ENCODE results near the gene RAP1GAP2. TPM values are rescaled to one million over a fixed set of nuclear protein-coding genes. Genes with fewer than 3 reads are reported as not detected.
A peak's percentile ranks its signal among the peaks of the same experiment; 100 is the strongest.

RAP1GAP2 gene
- total RNA-seq, 6 donors from 2014 or later, result 6.3 to 19.4 (median 13.6) TPM

DNA sequence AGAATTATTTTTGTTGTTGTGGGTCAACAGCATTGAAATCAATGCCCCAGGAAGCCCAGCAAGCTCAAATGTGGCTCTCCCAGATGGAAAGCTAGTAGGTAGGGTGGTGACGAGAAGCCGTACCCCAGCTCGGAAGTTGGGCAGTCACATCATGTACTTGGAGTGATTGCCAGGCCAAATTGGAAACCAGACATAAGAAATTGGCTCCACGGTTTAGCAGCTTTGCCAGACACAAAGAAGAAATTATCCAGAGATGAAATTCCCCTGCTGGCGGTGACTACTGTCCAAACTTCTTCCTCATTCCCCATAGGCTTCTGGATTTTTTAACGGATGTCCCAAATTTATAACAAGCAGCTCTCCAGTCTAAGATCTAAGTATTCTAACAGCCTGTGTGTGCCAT is 171.3 kb downstream of the RAP1GAP2 start:
- no peaks in the 10 kb centered on the region for H3K27me3 ChIP-seq
- H3K4me3 ChIP-seq, result no peak overlapping the region
- no peak for DNase-seq
- H3K9me3 ChIP-seq, result no peaks in the 10 kb centered on the region
- no peaks in the 10 kb centered on the region for H3K36me3 ChIP-seq
- WGBS, 2 donors, result 82 to 89% methylated on average over 6 of the region's 6 CpGs
- TF ChIP-seq POLR2A (IDR thresholded peaks at IDR 0.05) (no peak), EP300 (IDR thresholded peaks at IDR 0.05) (no peak), CTCF (IDR thresholded peaks at IDR 0.05) (no peak), POLR2AphosphoS5 (IDR thresholded peaks at IDR 0.05) (no peak)
- H3K4me1 ChIP-seq, result no peaks in the 10 kb centered on the region
- ATAC-seq (ENCODE audit: low FRiP score in 2 of 2), result no peak
- no peak overlapping the region for H3K27ac ChIP-seq

GRCh38 chr17:2971851-2972250 is 175.6 kb downstream of the RAP1GAP2 start:
- H3K36me3 ChIP-seq, result no peaks in the 10 kb centered on the region
- no peaks in the 10 kb centered on the region for H3K9me3 ChIP-seq
- TF ChIP-seq CTCF (IDR thresholded peaks at IDR 0.05) (no peak), POLR2AphosphoS5 (IDR thresholded peaks at IDR 0.05) (no peak), EP300 (IDR thresholded peaks at IDR 0.05) (no peak), POLR2A (IDR thresholded peaks at IDR 0.05) (no peak)
- DNase-seq, result no peak
- H3K27me3 ChIP-seq, result no peaks in the 10 kb centered on the region
- no peak overlapping the region for H3K4me3 ChIP-seq
- 91% methylated on average over 2 of the region's 2 CpGs for WGBS, 2 donors
- no peaks in the 10 kb centered on the region for H3K4me1 ChIP-seq
- ATAC-seq (ENCODE audit: low FRiP score in 2 of 2), result no peak
- no peak overlapping the region for H3K27ac ChIP-seq

- Histone ChIP-seq H3K4me1 (no peaks in the 10 kb centered on the region), H3K4me3 (no peak overlapping the region), H3K27me3 (no peaks in the 10 kb centered on the region), H3K27ac (no peak overlapping the region), H3K9me3 (no peaks in the 10 kb centered on the region), H3K36me3 (no peaks in the 10 kb centered on the region)
- no peak for TF ChIP-seq CTCF (IDR thresholded peaks at IDR 0.05)
- no peak for TF ChIP-seq EP300 (IDR thresholded peaks at IDR 0.05)
- no peak for TF ChIP-seq POLR2A (IDR thresholded peaks at IDR 0.05)
- no peak for TF ChIP-seq POLR2AphosphoS5 (IDR thresholded peaks at IDR 0.05)
- DNase-seq (no peak), ATAC-seq (ENCODE audit: low FRiP score in 2 of 2) (no peak)
- WGBS, 2 donors, result 73 to 76% methylated on average over 4 of the region's 4 CpGs
These were observed 176.5 kb downstream of the RAP1GAP2 start for GRCh38 chr17:2972749-2973148.

- WGBS, 2 donors, result 90 to 95% methylated on average over 1 of the region's 1 CpG
- TF ChIP-seq EP300 (IDR thresholded peaks at IDR 0.05) (no peak), POLR2A (IDR thresholded peaks at IDR 0.05) (no peak), CTCF (IDR thresholded peaks at IDR 0.05) (no peak), POLR2AphosphoS5 (IDR thresholded peaks at IDR 0.05) (no peak)
- Histone ChIP-seq H3K36me3 (no peaks in the 10 kb centered on the region), H3K27ac (no peak overlapping the region), H3K9me3 (no peaks in the 10 kb centered on the region), H3K4me3 (no peak overlapping the region), H3K4me1 (no peaks in the 10 kb centered on the region), H3K27me3 (no peaks in the 10 kb centered on the region)
- DNase-seq (no peak), ATAC-seq (ENCODE audit: low FRiP score in 2 of 2) (no peak)
These were observed 178.1 kb downstream of the RAP1GAP2 start for GRCh38 chr17:2974347-2974746.

- DNase-seq (peak in 1 of 2 donors; percentile 26), ATAC-seq (ENCODE audit: low FRiP score in 2 of 2) (peak; percentile 59 to 72)
- Histone ChIP-seq H3K4me1 (no peaks in the 10 kb centered on the region), H3K4me3 (peak overlapping the region in 3 of 4 donors; percentile 28 to 47 (median 36)), H3K27ac (no peak overlapping the region), H3K27me3 (no peaks in the 10 kb centered on the region), H3K9me3 (no peaks in the 10 kb centered on the region), H3K36me3 (no peaks in the 10 kb centered on the region)
- TF ChIP-seq POLR2AphosphoS5 (IDR thresholded peaks at IDR 0.05) (no peak), EP300 (IDR thresholded peaks at IDR 0.05) (no peak), CTCF (IDR thresholded peaks at IDR 0.05) (no peak), POLR2A (IDR thresholded peaks at IDR 0.05) (no peak)
- 63 to 73% methylated on average over 8 of the region's 8 CpGs for WGBS, 2 donors
These were observed 179.3 kb downstream of the RAP1GAP2 start for GRCh38 chr17:2975469-2975958.
